T-cell (primary cell): ENCODE measurements around the gene PGP. TPM values are rescaled to one million over a fixed set of nuclear protein-coding genes. Genes with fewer than 3 reads are reported as not detected.

ENCODE experiments used
- ATAC-seq, 4 experiments: fragments of 200-7000 bp in 3 of 4; fragments of 150-1000 bp in 1 of 4; cut with Tn5 transposase; replicated peaks in 1 of 4; 1 replicate in 3 of 4; 2 replicates in 1 of 4; pipeline ENCODE4 v1.10.0; 2021; ENCODE audit warnings: moderate library complexity in 3 of 4, mild to moderate bottlenecking in 2 of 4, moderate number of reproducible peaks in 1 of 4
- CTCF ChIA-PET, 2 donors: fragments of 300-600 bp; sonication (Branson Sonifier 250); formaldehyde crosslinking; loops; one replicate each; lab custom pipeline; 2022; ENCODE audit warnings: antibody characterized with exemption in 2 of 2; lab: Charles Lee
- POLR2A ChIA-PET, 2 donors: fragments of 300-600 bp; sonication (Branson Sonifier 250); formaldehyde crosslinking; loops; one replicate each; lab custom pipeline; 2022; ENCODE audit warnings: antibody characterized with exemption in 2 of 2; lab: Charles Lee
- DNase-seq, 35 experiments: peaks; one replicate each; pipeline versions ENCODE4 v3.0.0 to v3.0.0-alpha.2; 2013 to 2023
- H3K27ac ChIP-seq: one replicate; pipeline ENCODE4 v1.5.1; 2013; ENCODE audit warnings: low read length
- H3K27me3 ChIP-seq, 2 experiments: replicated peaks in 1 of 2; 1 replicate in 1 of 2; 2 replicates in 1 of 2; pipeline versions ENCODE4 v1.6.1 to v1.7.0; 2013; ENCODE audit warnings: low read length in 1 of 2, mixed read lengths in 1 of 2; ENCODE audit not compliant: control insufficient read depth in 2 of 2, insufficient read depth in 2 of 2; ENCODE audit errors: extremely low read depth in 1 of 2
- H3K36me3 ChIP-seq, 2 donors: 1 replicate in 1 of 2; 2 replicates in 1 of 2; pipeline versions ENCODE4 v1.6.1 to v1.7.0; 2013; ENCODE audit warnings: low read length in 1 of 2; ENCODE audit not compliant: control insufficient read depth in 2 of 2, insufficient read depth in 1 of 2; ENCODE audit errors: extremely low read depth in 1 of 2
- H3K4me1 ChIP-seq, 2 experiments: 1 replicate in 1 of 2; 2 replicates in 1 of 2; pipeline versions ENCODE4 v1.6.1 to v1.7.0; 2013; ENCODE audit warnings: low read length in 2 of 2, mixed read lengths in 1 of 2; ENCODE audit not compliant: insufficient read depth in 2 of 2, control insufficient read depth in 1 of 2; ENCODE audit errors: extremely low read depth in 1 of 2
- H3K4me3 ChIP-seq, 2 donors: 1 replicate in 1 of 2; 2 replicates in 1 of 2; pipeline versions ENCODE4 v1.5.1 to v1.7.0; 2013; ENCODE audit warnings: mild to moderate bottlenecking in 2 of 2, low read length in 1 of 2, moderate library complexity in 1 of 2; ENCODE audit not compliant: control insufficient read depth in 1 of 2; ENCODE audit errors: extremely low read depth in 1 of 2
- H3K9me3 ChIP-seq: 2 replicates; pipeline ENCODE4 v1.7.0; 2013
- H3K27ac Mint-ChIP-seq, 2 donors: one replicate each; pipeline ENCODE4 v1.8.0; 2020 to 2021; ENCODE audit warnings: mild to moderate bottlenecking in 2 of 2, mixed read lengths in 2 of 2
- H3K27me3 Mint-ChIP-seq, 2 donors: one replicate each; pipeline ENCODE4 v1.8.0; 2021 to 2022; ENCODE audit warnings: mixed read lengths in 2 of 2
- H3K36me3 Mint-ChIP-seq: one replicate; pipeline ENCODE4 v1.8.0; 2021; ENCODE audit warnings: mixed read lengths
- H3K4me1 Mint-ChIP-seq, 3 donors: one replicate each; pipeline ENCODE4 v1.8.0; 2020 to 2022; ENCODE audit warnings: mixed read lengths in 3 of 3, mild to moderate bottlenecking in 1 of 3
- H3K4me3 Mint-ChIP-seq, 3 donors: one replicate each; pipeline ENCODE4 v1.8.0; 2020 to 2022; ENCODE audit warnings: mild to moderate bottlenecking in 3 of 3, mixed read lengths in 3 of 3, moderate library complexity in 3 of 3
- H3K9me3 Mint-ChIP-seq, 3 donors: one replicate each; pipeline ENCODE4 v1.8.0; 2020 to 2022; ENCODE audit warnings: mixed read lengths in 3 of 3
- WGBS: methylation state at CpG from one replicate; pipeline ENCODE4 v1.1.5; 2013; ENCODE audit warnings: missing lambda C conversion rate; ENCODE audit not compliant: insufficient coverage; 5-methylcytosine and 5-hydroxymethylcytosine counted together
- total RNA-seq, 35 experiments: library from RNA in 6 of 35; stranded (reverse) in 6 of 35; fragments of 120-200 nt in 1 of 35; gene quantifications; one replicate each; pipeline versions ENCODE4 v1.2.1 to v1.2.4 and lab custom pipeline; 2013 to 2026

PGP gene
- total RNA-seq, 5 donors from 2014 or later (not counting 1 experiment from before 2014, with no cell fraction given) = 12.7 to 23.1 (median 20.4) TPM

DNA sequence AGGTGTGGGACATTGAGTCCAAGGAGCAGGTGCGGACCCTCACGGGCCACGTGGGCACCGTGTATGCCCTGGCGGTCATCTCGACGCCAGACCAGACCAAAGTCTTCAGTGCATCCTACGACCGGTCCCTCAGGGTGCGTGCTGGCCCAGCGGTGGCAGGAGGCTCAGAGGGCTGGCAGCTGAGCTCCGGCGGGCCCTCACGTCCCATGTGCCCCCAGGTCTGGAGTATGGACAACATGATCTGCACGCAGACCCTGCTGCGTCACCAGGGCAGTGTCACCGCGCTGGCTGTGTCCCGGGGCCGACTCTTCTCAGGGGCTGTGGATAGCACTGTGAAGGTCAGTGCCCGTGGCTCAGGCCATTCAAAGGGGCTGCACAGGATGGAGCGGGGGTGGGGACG is 38.6 kb downstream of the PGP start:
- H3K4me1 ChIP-seq = peaks cover 0 to 3% of the 10 kb centered on the region in 2 experiments
- H3K36me3 ChIP-seq = peaks cover 23 to 28% of the 10 kb centered on the region in 2 donors
- H3K27me3 ChIP-seq = no peaks in the 10 kb centered on the region
- ChIA-PET CTCF (no interaction called here), POLR2A (no interaction called here)
- WGBS = 96% methylated on average over 23 of the region's 23 CpGs
- no peak overlapping the region for H3K4me3 Mint-ChIP-seq
- H3K36me3 Mint-ChIP-seq = peaks cover 14% of the 10 kb centered on the region
- no peaks in the 10 kb centered on the region for H3K9me3 ChIP-seq
- no peaks in the 10 kb centered on the region for H3K4me1 Mint-ChIP-seq
- no peak overlapping the region for H3K27ac Mint-ChIP-seq
- H3K27me3 Mint-ChIP-seq = no peaks in the 10 kb centered on the region
- H3K4me3 ChIP-seq = no peak overlapping the region
- ATAC-seq (no peak), DNase-seq (no peak)
- H3K9me3 Mint-ChIP-seq = no peaks in the 10 kb centered on the region
- H3K27ac ChIP-seq = no peak overlapping the region

DNA sequence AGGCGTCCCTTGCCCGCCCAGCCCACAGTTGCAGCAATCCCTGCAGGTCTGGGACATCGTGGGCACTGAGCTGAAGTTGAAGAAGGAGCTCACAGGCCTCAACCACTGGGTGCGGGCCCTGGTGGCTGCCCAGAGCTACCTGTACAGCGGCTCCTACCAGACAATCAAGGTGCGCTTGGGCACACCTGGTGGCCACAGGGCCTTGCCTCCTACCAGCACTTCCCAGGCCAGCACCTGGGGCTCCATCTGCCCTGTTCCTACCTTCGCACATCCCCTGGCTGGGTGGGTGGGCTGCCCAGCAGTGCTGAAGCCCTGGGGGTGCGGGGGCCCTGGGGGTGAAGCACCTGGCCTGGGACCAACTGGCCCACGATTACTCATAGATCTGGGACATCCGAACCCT is 39.2 kb downstream of the PGP start:
- Mint-ChIP-seq H3K27ac (no peak overlapping the region), H3K4me3 (no peak overlapping the region), H3K9me3 (no peaks in the 10 kb centered on the region), H3K36me3 (peaks cover 14% of the 10 kb centered on the region), H3K4me1 (no peaks in the 10 kb centered on the region), H3K27me3 (no peaks in the 10 kb centered on the region)
- CTCF ChIA-PET = no interaction called here
- no peak overlapping the region for H3K4me3 ChIP-seq
- POLR2A ChIA-PET = no interaction called here
- ATAC-seq = no peak
- H3K4me1 ChIP-seq = peaks cover 0 to 3% of the 10 kb centered on the region in 2 experiments
- no peaks in the 10 kb centered on the region for H3K27me3 ChIP-seq
- H3K27ac ChIP-seq = no peak overlapping the region
- DNase-seq = no peak
- peaks cover 23 to 28% of the 10 kb centered on the region in 2 donors for H3K36me3 ChIP-seq
- 97% methylated on average over 8 of the region's 10 CpGs for WGBS
- H3K9me3 ChIP-seq = no peaks in the 10 kb centered on the region

DNA sequence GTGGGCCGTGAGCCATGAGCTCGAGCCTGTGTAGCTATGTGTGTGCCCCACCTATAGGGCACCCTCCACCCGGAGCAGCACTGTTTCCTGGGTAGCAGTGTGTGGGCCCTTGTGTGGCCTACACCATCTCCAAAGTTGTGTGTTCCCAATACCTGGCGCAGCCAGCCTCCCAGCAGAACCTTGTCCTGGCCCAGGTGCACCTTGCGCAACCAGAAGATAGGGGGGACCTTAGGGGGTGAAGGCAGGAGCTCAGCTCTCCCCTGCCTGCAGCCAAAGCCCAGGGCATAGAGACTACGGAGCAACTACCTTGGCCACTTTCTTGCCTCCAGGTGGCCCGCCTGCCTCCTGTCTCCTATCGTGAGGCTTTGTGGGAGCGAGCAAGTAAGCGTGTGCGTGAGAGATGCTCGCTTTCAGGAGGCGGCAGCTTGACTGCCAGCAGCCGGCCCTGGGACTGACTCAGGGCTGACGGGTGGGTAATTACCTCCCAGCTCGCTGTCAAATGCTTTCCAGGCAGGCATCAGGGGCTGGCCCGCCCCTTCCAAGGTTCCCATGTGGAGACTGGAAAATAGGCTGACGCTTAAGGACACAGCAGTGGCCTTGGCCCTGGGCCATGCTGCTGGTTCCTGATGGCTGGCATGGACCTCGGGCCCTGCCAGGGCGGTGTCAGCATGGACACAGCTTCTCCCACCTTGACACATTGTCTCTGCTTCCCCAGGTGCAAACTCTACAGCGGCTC is 40.1 kb downstream of the PGP start:
- H3K9me3 Mint-ChIP-seq = no peaks in the 10 kb centered on the region
- H3K4me1 Mint-ChIP-seq = no peaks in the 10 kb centered on the region
- no peak overlapping the region for H3K4me3 Mint-ChIP-seq
- peaks cover 23 to 28% of the 10 kb centered on the region in 2 donors for H3K36me3 ChIP-seq
- 99% methylated on average over 18 of the region's 21 CpGs for WGBS
- H3K27ac Mint-ChIP-seq = no peak overlapping the region
- H3K9me3 ChIP-seq = no peaks in the 10 kb centered on the region
- DNase-seq = no peak
- H3K27me3 ChIP-seq = no peaks in the 10 kb centered on the region
- POLR2A ChIA-PET = no interaction called here
- H3K27ac ChIP-seq = no peak overlapping the region
- no peak for ATAC-seq
- H3K27me3 Mint-ChIP-seq = no peaks in the 10 kb centered on the region
- no peak overlapping the region for H3K4me3 ChIP-seq
- peaks cover 14% of the 10 kb centered on the region for H3K36me3 Mint-ChIP-seq
- CTCF ChIA-PET = no interaction called here
- H3K4me1 ChIP-seq = peaks cover 0 to 3% of the 10 kb centered on the region in 2 experiments

DNA sequence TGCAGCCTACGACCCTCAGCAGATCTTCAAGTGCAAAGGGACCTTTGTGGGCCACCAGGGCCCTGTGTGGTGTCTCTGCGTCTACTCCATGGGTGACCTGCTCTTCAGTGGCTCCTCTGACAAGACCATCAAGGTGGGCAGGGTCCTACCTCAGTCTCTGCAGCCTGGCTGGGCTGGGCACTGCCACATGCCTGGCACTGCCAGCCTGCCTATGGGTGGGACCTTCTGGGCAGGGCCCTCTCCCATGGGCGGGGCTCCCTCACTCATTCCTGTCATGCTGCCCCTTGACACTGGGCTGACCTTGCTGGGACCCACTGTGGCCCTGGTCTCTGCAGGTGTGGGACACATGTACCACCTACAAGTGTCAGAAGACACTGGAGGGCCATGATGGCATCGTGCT is 40.7 kb downstream of the PGP start:
- no peaks in the 10 kb centered on the region for H3K27me3 Mint-ChIP-seq
- no peak overlapping the region for H3K4me3 Mint-ChIP-seq
- WGBS = 100% methylated on average over 3 of the region's 4 CpGs
- Histone ChIP-seq H3K4me3 (no peak overlapping the region), H3K9me3 (no peaks in the 10 kb centered on the region), H3K36me3 (peaks cover 23 to 28% of the 10 kb centered on the region in 2 donors), H3K27me3 (no peaks in the 10 kb centered on the region), H3K27ac (no peak overlapping the region), H3K4me1 (no peaks in the 10 kb centered on the region)
- no peak for DNase-seq
- H3K9me3 Mint-ChIP-seq = no peaks in the 10 kb centered on the region
- ChIA-PET POLR2A (no interaction called here), CTCF (no interaction called here)
- ATAC-seq = no peak
- peaks cover 14% of the 10 kb centered on the region for H3K36me3 Mint-ChIP-seq
- no peak overlapping the region for H3K27ac Mint-ChIP-seq
- no peaks in the 10 kb centered on the region for H3K4me1 Mint-ChIP-seq

DNA sequence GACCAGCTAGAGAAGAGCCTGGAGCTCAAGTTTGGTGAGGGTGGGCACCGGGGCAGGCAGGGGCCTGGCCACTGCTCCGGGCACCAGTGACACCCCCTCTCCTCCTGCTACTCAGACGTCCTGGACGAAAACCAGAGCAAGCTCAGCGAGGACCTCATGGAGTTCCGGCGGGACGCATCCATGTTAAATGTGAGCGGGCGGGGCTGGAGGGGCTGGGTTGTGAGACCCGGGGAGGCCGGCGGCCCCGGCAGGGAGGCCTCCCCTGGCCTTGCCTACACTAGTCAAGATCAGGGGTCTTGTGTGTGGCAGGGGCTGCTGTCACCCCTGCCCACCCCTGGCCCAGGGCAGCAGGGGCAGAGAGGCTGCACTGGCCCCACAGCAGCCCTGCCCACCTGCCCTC is 41.3 kb downstream of the PGP start:
- DNase-seq (no peak), ATAC-seq (no peak)
- H3K9me3 Mint-ChIP-seq = no peaks in the 10 kb centered on the region
- no peaks in the 10 kb centered on the region for H3K9me3 ChIP-seq
- H3K4me1 ChIP-seq = no peaks in the 10 kb centered on the region
- H3K4me3 ChIP-seq = no peak overlapping the region
- ChIA-PET POLR2A (no interaction called here), CTCF (interaction anchor here in 1 of 2 donors (0.5 kb wide), 1 partner anchor 14 kb away, joined by 8 read pairs; no protein-coding TSS in a partner anchor)
- H3K27ac Mint-ChIP-seq = no peak overlapping the region
- H3K4me1 Mint-ChIP-seq = no peaks in the 10 kb centered on the region
- 97% methylated on average over 11 of the region's 14 CpGs for whole genome bisulfite sequencing
- no peaks in the 10 kb centered on the region for H3K27me3 Mint-ChIP-seq
- H3K27ac ChIP-seq = no peak overlapping the region
- peaks cover 28 to 32% of the 10 kb centered on the region in 2 donors for H3K36me3 ChIP-seq
- no peak overlapping the region for H3K4me3 Mint-ChIP-seq
- no peaks in the 10 kb centered on the region for H3K27me3 ChIP-seq
- peaks cover 14% of the 10 kb centered on the region for H3K36me3 Mint-ChIP-seq

DNA sequence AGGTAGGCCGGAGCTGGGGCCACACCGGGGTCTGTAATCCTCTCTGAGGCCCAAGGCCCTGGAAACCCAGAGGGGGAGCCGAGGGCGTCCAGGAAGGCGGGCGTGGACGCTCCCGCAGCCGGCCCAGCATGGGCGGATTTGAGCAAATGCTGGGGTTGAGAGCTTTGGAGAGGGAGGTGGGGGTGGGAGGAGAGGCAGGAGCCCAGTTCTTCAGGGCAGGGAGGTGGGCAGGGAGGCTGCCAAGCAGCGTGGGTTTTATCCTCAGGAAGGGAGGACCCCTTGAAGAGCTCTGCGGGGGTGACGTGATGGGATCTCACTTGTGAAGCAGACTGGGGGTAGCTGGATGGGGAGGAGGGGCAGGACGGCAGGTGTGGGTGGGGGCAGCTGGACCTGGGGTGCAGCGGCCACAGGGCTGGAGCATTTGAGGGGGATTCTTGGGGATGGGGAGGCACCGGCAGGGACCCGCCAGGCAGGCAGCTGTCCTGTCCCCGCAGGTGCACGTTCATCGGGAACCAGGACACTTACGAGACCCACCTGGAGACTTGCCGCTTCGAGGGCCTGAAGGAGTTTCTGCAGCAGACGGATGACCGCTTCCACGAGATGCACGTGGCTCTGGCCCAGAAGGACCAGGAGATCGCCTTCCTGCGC is 41.8 kb downstream of the PGP start:
- CTCF ChIA-PET = interaction anchor here in 1 of 2 donors (0.5 kb wide), 1 partner anchor 14 kb away, joined by 8 read pairs; no protein-coding TSS in a partner anchor
- no peak overlapping the region for H3K27ac Mint-ChIP-seq
- POLR2A ChIA-PET = no interaction called here

More for the DNA sequence above, 41.8 kb downstream of the PGP start:
- no peak for DNase-seq
- no peak overlapping the region for H3K4me3 ChIP-seq
- Mint-ChIP-seq H3K36me3 (peaks cover 14% of the 10 kb centered on the region), H3K4me1 (no peaks in the 10 kb centered on the region), H3K9me3 (no peaks in the 10 kb centered on the region), H3K27me3 (no peaks in the 10 kb centered on the region), H3K4me3 (no peak overlapping the region)
- H3K4me1 ChIP-seq = no peaks in the 10 kb centered on the region
- H3K27ac ChIP-seq = no peak overlapping the region
- peaks cover 29 to 37% of the 10 kb centered on the region in 2 donors for H3K36me3 ChIP-seq
- no peaks in the 10 kb centered on the region for H3K9me3 ChIP-seq
- 94% methylated on average over 24 of the region's 29 CpGs for WGBS
- ATAC-seq = no peak
- no peaks in the 10 kb centered on the region for H3K27me3 ChIP-seq
